Spleen (tissue), 7 donors: ENCODE results near the gene VDAC2.

ENCODE experiments used
- POLR2AphosphoS5 ChIP-seq, 3 donors: sonication (generic); formaldehyde crosslinking; IDR thresholded peaks; one replicate each; pipeline ENCODE4 v1.5.1; 2017; ENCODE audit warnings: antibody characterized with exemption in 3 of 3
- TF ChIP-seq, protein P1 (sequence below), 11 experiments: fragments of 200-600 bp in 7 of 11; fragments of 450-650 bp in 4 of 11; sonication (generic) in 4 of 11; IDR thresholded peaks in 8 of 11; conservative IDR thresholded peaks in 3 of 11; 1 replicate in 7 of 11; 2 replicates in 4 of 11; pipeline versions ENCODE4 v1.4.0 to v1.8.0; 2016 to 2021; ENCODE audit warnings: antibody characterized with exemption in 11 of 11, inconsistent platforms in 4 of 11, mild to moderate bottlenecking in 1 of 11
- donor health status: DM: no; HTN: no; CAD: no; lungs with moderate emphysema.
- donor health status: DM: no; HTN: no; CAD: no.
- donor health status: DM: no; HTN: no; CAD: no.

DNA sequence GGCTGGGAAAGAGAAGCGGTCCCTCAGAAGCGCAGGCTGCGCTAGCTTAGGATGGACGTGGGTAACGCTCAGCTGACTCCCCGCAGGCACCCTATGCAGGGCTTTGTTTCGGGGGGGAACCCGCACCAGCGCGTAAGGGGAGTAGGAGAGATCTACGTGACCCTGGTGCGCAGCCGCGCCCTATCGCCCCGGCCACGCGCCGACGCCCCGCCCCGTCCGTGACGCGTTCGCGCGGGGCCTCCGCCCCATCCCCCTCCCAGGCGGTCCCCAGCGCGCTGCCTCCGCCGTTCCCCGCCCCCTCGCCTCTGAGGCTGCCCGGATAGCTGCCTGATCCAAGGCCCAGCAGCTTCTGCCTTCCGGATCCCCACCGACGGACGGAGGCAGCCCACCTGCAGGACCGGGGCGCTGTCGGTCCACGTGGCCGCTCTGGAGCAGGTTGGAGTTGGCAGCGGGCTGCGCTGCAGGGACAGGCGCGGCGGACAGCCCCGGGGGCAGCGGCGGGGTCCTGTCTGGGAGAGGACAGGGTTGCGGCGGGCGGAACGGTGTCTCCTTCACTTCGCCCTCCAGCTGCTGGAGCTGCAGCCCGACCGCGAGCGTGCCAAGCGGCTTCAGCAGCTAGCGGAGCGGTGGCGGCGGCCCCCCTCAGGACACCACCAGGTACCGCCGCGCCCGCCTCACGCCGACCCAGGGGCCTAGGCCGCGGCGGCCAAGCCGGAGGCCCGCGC lies at the start of gene VDAC2:
- TF ChIP-seq, protein P1, sequence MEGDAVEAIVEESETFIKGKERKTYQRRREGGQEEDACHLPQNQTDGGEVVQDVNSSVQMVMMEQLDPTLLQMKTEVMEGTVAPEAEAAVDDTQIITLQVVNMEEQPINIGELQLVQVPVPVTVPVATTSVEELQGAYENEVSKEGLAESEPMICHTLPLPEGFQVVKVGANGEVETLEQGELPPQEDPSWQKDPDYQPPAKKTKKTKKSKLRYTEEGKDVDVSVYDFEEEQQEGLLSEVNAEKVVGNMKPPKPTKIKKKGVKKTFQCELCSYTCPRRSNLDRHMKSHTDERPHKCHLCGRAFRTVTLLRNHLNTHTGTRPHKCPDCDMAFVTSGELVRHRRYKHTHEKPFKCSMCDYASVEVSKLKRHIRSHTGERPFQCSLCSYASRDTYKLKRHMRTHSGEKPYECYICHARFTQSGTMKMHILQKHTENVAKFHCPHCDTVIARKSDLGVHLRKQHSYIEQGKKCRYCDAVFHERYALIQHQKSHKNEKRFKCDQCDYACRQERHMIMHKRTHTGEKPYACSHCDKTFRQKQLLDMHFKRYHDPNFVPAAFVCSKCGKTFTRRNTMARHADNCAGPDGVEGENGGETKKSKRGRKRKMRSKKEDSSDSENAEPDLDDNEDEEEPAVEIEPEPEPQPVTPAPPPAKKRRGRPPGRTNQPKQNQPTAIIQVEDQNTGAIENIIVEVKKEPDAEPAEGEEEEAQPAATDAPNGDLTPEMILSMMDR (IDR thresholded peaks at IDR 0.05 in 8 of 11, conservative IDR thresholded peaks at IDR 0.05 in 3 of 11) = peak in 1 of 11 experiments; percentile 19
- TF ChIP-seq POLR2AphosphoS5 (IDR thresholded peaks at IDR 0.05) = peak; percentile 89 to 96 (median 90)
